Astrocyte (in vitro differentiated cells and primary cell): ENCODE data around the gene LILRA2. TPM values are rescaled to one million over a fixed set of nuclear protein-coding genes. Genes with fewer than 3 reads are reported as not detected.
"Not testable (repeated sequence)": the region's sequence is repeated elsewhere in the genome, so short reads cannot be mapped to it uniquely, and the experiment has no call there.

ENCODE experiments used
- DNase-seq: peaks from one replicate; pipeline ENCODE4 v3.0.0-alpha.2; 2010; ENCODE audit warnings: low read depth
- FAIRE-seq: peaks from 2 replicates; lab custom pipeline; 2011; peaks lifted over from hg19 to GRCh38; lab: Jason Lieb, UNC
- H2AFZ ChIP-seq: 2 replicates; pipeline ENCODE4 v1.6.0; 2012; ENCODE audit warnings: low read depth, low read length, inconsistent platforms
- H3K27ac ChIP-seq: 2 replicates; pipeline ENCODE4 v1.5.1; 2011; ENCODE audit warnings: low read depth, low read length, inconsistent platforms
- H3K27me3 ChIP-seq: 2 replicates; pipeline ENCODE4 v1.6.0; 2011; ENCODE audit warnings: low read length, inconsistent platforms; ENCODE audit not compliant: insufficient read depth
- H3K36me3 ChIP-seq: 2 replicates; pipeline ENCODE4 v1.5.1; 2011; ENCODE audit warnings: low read length, inconsistent platforms; ENCODE audit not compliant: insufficient read depth
- H3K4me1 ChIP-seq: 2 replicates; pipeline ENCODE4 v1.5.1; 2011; ENCODE audit warnings: low read length, inconsistent platforms; ENCODE audit not compliant: insufficient read depth
- H3K4me2 ChIP-seq: 2 replicates; pipeline ENCODE4 v1.6.0; 2012; ENCODE audit warnings: low read length, inconsistent platforms
- H3K4me3 ChIP-seq: 2 replicates; pipeline ENCODE4 v1.5.1; 2011; ENCODE audit warnings: low read depth, mild to moderate bottlenecking, low read length, inconsistent platforms; ENCODE audit not compliant: insufficient read depth
- H3K79me2 ChIP-seq: 2 replicates; pipeline ENCODE4 v1.6.0; 2012; ENCODE audit warnings: mild to moderate bottlenecking, low read length, inconsistent platforms; ENCODE audit not compliant: insufficient read depth
- H3K9ac ChIP-seq: 2 replicates; pipeline ENCODE4 v1.6.0; 2012; ENCODE audit warnings: mild to moderate bottlenecking, low read length, inconsistent platforms
- H3K9me3 ChIP-seq: 2 replicates; pipeline ENCODE4 v1.5.1; 2012; ENCODE audit warnings: low read depth, mild to moderate bottlenecking, low read length, inconsistent platforms; ENCODE audit not compliant: insufficient read depth
- H4K20me1 ChIP-seq: 2 replicates; pipeline ENCODE4 v1.6.0; 2012; ENCODE audit warnings: low read length, inconsistent platforms; ENCODE audit not compliant: insufficient read depth
- H3K27ac Mint-ChIP-seq: one replicate; pipeline ENCODE4 v1.8.0; 2021; ENCODE audit warnings: mild to moderate bottlenecking, mixed read lengths; ENCODE audit not compliant: unreplicated experiment
- H3K27me3 Mint-ChIP-seq: one replicate; pipeline ENCODE4 v1.8.0; 2021; ENCODE audit warnings: low read depth, mixed read lengths; ENCODE audit not compliant: unreplicated experiment
- H3K36me3 Mint-ChIP-seq: one replicate; pipeline ENCODE4 v1.8.0; 2021; ENCODE audit warnings: low read depth, mixed read lengths; ENCODE audit not compliant: unreplicated experiment
- H3K4me1 Mint-ChIP-seq: one replicate; pipeline ENCODE4 v1.8.0; 2021; ENCODE audit warnings: low read depth, mixed read lengths; ENCODE audit not compliant: unreplicated experiment
- H3K4me3 Mint-ChIP-seq: one replicate; pipeline ENCODE4 v1.8.0; 2021; ENCODE audit warnings: mild to moderate bottlenecking, moderate library complexity, mixed read lengths; ENCODE audit not compliant: unreplicated experiment
- H3K9me3 Mint-ChIP-seq: one replicate; pipeline ENCODE4 v1.8.0; 2021; ENCODE audit warnings: mild to moderate bottlenecking, mixed read lengths; ENCODE audit not compliant: unreplicated experiment
- EZH2 ChIP-seq: IDR thresholded peaks from 2 replicates; pipeline ENCODE4 v1.6.1; 2012; ENCODE audit warnings: mild to moderate bottlenecking, low read length, inconsistent platforms; ENCODE audit not compliant: insufficient read depth
- total RNA-seq: library from RNA; stranded (reverse); gene quantifications from 2 replicates; pipeline ENCODE4 v1.2.1, GENCODE V29; 2021
- TF ChIP-seq, protein P1 (sequence below): IDR thresholded peaks from 2 replicates; pipeline ENCODE4 v1.5.1; 2011; ENCODE audit warnings: low read depth, mild to moderate bottlenecking, inconsistent platforms, low read length, moderate library complexity; ENCODE audit not compliant: insufficient read depth

Gene LILRA2
- total RNA-seq, 1 donor from 2014 or later: not detected

DNA sequence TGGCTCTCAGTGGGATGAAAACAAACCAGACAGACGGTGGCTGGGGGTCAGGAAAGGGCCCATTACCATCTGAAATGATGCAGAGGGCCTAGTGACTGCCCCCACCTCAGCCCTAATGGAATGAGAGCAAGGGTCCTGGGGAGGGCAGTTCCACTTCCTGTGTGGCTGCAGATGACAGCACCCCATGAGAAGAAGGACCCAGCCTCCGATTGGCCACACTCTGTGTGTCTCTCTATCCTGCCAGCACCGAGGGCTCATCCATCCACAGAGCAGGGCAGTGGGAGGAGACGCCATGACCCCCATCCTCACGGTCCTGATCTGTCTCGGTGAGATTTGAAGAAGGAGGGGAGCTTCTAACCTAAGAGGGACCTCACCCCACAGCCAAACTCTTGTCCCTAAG, 57.2 kb downstream of the LILRA2 start:
- H2AFZ ChIP-seq: no peak overlapping the region
- no peaks in the 10 kb centered on the region for H3K79me2 ChIP-seq
- Mint-ChIP-seq H3K4me3 (no peak overlapping the region), H3K27me3 (no peaks in the 10 kb centered on the region), H3K27ac (no peak overlapping the region), H3K4me1 (no peaks in the 10 kb centered on the region), H3K9me3 (peaks cover 16% of the 10 kb centered on the region), H3K36me3 (no peaks in the 10 kb centered on the region)
- H3K27me3 ChIP-seq: no peaks in the 10 kb centered on the region
- H3K4me2 ChIP-seq: no peak overlapping the region
- no peak overlapping the region for H3K27ac ChIP-seq
- H3K36me3 ChIP-seq: no peaks in the 10 kb centered on the region
- DNase-seq (no peak), FAIRE-seq (no peak)
- H3K9ac ChIP-seq: no peak overlapping the region
- H3K4me1 ChIP-seq: no peaks in the 10 kb centered on the region
- no peak for TF ChIP-seq EZH2
- TF ChIP-seq, protein P1, sequence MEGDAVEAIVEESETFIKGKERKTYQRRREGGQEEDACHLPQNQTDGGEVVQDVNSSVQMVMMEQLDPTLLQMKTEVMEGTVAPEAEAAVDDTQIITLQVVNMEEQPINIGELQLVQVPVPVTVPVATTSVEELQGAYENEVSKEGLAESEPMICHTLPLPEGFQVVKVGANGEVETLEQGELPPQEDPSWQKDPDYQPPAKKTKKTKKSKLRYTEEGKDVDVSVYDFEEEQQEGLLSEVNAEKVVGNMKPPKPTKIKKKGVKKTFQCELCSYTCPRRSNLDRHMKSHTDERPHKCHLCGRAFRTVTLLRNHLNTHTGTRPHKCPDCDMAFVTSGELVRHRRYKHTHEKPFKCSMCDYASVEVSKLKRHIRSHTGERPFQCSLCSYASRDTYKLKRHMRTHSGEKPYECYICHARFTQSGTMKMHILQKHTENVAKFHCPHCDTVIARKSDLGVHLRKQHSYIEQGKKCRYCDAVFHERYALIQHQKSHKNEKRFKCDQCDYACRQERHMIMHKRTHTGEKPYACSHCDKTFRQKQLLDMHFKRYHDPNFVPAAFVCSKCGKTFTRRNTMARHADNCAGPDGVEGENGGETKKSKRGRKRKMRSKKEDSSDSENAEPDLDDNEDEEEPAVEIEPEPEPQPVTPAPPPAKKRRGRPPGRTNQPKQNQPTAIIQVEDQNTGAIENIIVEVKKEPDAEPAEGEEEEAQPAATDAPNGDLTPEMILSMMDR: no peak
- no peaks in the 10 kb centered on the region for H4K20me1 ChIP-seq
- H3K4me3 ChIP-seq: no peak overlapping the region
- H3K9me3 ChIP-seq: peaks cover 6% of the 10 kb centered on the region

DNA sequence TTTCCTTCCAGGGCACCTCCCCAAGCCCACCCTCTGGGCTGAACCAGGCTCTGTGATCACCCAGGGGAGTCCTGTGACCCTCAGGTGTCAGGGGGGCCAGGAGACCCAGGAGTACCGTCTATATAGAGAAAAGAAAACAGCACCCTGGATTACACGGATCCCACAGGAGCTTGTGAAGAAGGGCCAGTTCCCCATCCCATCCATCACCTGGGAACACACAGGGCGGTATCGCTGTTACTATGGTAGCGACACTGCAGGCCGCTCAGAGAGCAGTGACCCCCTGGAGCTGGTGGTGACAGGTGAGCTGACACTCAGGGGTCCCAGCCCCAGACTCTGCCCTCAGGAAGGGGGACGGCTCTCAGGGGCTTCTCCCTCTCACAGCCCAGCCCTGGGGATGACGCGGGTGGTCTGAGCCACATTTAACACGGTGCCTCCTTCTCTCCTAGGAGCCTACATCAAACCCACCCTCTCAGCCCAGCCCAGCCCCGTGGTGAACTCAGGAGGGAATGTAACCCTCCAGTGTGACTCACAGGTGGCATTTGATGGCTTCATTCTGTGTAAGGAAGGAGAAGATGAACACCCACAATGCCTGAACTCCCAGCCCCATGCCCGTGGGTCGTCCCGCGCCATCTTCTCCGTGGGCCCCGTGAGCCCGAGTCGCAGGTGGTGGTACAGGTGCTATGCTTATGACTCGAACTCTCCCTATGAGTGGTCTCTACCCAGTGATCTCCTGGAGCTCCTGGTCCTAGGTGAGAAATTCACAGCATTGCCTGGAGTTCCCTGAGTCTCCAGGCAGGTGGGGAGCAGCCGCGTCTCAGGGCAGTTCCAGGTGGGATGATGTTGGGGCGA, 58.1 kb downstream of the LILRA2 start:
- H3K4me2 ChIP-seq, H3K36me3 ChIP-seq, H3K27ac ChIP-seq, H3K27me3 ChIP-seq, DNase-seq, H3K4me3 Mint-ChIP-seq, H3K4me1 Mint-ChIP-seq, H3K9ac ChIP-seq, H3K36me3 Mint-ChIP-seq, H4K20me1 ChIP-seq, H3K4me1 ChIP-seq, H2AFZ ChIP-seq, FAIRE-seq, H3K9me3 ChIP-seq, H3K4me3 ChIP-seq, H3K27me3 Mint-ChIP-seq, H3K79me2 ChIP-seq, H3K27ac Mint-ChIP-seq: not testable (repeated sequence)
- peaks cover 16% of the 10 kb centered on the region for H3K9me3 Mint-ChIP-seq

GRCh38 chr19:54632517-54632916, 58.9 kb downstream of the LILRA2 start:
- H4K20me1 ChIP-seq, H3K9ac ChIP-seq, DNase-seq, H3K27me3 Mint-ChIP-seq, H3K4me1 ChIP-seq, H3K27ac Mint-ChIP-seq, FAIRE-seq, H2AFZ ChIP-seq, H3K9me3 ChIP-seq, H3K4me3 Mint-ChIP-seq, H3K36me3 Mint-ChIP-seq, H3K79me2 ChIP-seq, H3K27me3 ChIP-seq, H3K4me1 Mint-ChIP-seq, H3K27ac ChIP-seq, H3K4me2 ChIP-seq, H3K36me3 ChIP-seq, H3K4me3 ChIP-seq: not testable (repeated sequence)
- peaks cover 16% of the 10 kb centered on the region for H3K9me3 Mint-ChIP-seq
